NT2/D1 (cell line): ENCODE data around the gene IBSP.

Experiments
- SUZ12 ChIP-seq: IDR thresholded peaks from 2 replicates; pipeline ENCODE4 v1.6.1; 2011; ENCODE audit not compliant: insufficient read length, insufficient read depth; ENCODE audit errors: extremely low read depth
- YY1 ChIP-seq: IDR thresholded peaks from 2 replicates; pipeline ENCODE4 v1.6.1; 2011; ENCODE audit not compliant: insufficient read length, insufficient read depth
- ZNF274 ChIP-seq: IDR thresholded peaks from 2 replicates; pipeline ENCODE4 v1.6.1; 2011; ENCODE audit warnings: mild to moderate bottlenecking, low read depth, low read length

DNA sequence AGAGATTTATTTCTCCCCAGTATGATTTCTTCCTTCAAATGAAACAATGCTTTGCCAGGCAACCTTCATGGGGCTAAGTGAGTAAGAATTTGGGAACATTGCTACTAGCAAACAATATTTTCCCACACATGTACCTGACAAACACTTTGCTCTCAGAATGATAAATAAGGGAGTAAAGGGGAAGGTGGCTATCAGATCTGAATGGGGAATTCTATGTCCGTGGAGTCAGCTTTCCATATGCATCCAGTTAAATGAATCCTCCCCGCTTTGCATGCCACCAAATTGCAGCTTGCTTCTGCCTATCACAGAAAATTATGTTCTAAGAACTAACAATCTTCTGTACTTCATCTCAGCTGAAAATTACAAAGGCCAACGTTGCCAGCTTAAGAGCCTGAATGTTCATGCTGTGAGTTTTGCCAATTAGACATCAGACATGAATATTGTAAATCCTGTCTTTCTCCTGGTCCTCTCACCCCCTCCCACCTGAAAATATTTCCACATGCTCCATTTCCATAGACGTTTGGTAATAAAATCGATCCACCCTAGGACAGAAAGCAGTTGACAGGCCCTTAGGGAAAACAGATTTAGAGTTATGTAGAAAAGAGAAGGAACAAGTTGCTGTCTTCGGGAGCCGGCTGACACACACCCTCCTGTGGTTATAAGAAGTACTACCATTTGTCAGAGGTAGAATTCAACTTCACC lies 39.7 kb downstream of the IBSP start:
- TF ChIP-seq YY1 = no peak
- no peak for TF ChIP-seq SUZ12
- TF ChIP-seq ZNF274 = no peak
